Measurements from ENCODE around the gene NLRP5. TPM values are rescaled to one million over a fixed set of nuclear protein-coding genes. Genes with fewer than 3 reads are reported as not detected.
"Not testable (repeated sequence)": the region's sequence is repeated elsewhere in the genome, so short reads cannot be mapped to it uniquely, and the experiment has no call there.

The NLRP5 gene
- total RNA-seq (2014; rRNA removed; shearing (Covaris generic)): not detected in 2 replicates

DNA sequence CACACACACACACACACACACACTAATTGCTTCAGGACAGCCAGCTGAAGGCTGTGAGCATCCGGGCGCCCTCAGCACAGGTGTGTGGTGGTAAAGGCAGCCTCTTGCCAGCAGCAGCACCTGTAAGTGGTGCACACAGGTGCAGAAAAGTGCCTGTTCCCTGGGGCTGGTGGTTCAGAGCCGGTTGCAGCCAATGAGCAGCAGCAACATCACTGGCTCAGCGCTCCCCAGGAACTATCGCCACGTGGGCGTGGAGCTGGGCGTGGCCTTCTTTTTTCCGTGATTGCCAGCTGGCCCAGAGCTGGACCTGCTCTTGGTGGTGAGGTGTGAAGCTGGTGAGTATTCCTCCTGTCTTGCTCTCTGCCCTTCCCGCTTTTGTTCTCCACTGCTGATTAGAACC, at the start of gene NLRP5:
NLRP5 (plus strand) TSS at position 289 of the 400 bp plus-strand sequence.
- no peak for DNase-seq (ENCODE audit: low spot score)
- in situ Hi-C loops (cut with HindIII; ENCODE audit: low sequenced_read_pairs): no loop called here

DNA sequence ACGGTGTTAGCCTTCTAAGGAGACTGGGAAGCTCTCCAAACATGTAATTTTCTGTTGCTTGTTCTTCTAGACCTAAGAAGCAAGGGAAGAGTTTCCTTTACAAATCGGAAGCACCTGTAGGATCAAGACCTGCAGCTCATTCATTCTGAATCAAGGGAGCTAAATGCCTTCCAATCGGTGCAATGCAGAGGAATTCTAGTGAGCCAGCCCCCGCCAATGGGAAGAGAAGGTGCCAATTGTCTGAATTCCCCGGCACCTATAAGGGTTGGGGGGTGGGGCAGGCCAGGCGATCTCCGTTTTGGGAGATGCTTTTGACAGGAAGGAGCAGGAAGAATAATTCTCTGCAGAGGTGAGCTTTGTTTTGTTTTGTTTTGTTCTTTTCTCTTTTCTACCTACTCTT, 47.4 kb upstream of the NLRP5 start:
- in situ Hi-C loops (cut with HindIII; ENCODE audit: low sequenced_read_pairs): no loop called here
- DNase-seq (ENCODE audit: low spot score): no peak

DNA sequence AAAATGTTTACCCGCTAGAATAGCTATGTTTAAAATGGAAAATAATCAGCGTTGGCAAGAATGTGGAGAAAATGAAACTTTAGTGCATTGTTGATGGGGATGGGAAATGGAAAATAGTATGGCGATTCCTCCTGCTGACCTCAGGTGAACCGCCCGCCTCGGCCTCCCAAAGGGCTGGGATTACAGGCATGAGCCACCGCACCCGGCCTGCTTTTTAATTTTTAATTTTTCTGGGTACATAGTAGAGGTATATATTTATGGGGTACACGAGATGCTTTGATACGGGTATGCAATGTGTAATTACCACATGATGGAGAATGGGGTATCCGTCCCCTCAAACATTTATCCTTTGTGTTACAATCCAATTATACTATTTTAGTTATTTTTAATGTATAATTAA, 46.3 kb upstream of the NLRP5 start:
- no peak for DNase-seq (ENCODE audit: low spot score)
- in situ Hi-C loops (cut with HindIII; ENCODE audit: low sequenced_read_pairs): no loop called here

DNA sequence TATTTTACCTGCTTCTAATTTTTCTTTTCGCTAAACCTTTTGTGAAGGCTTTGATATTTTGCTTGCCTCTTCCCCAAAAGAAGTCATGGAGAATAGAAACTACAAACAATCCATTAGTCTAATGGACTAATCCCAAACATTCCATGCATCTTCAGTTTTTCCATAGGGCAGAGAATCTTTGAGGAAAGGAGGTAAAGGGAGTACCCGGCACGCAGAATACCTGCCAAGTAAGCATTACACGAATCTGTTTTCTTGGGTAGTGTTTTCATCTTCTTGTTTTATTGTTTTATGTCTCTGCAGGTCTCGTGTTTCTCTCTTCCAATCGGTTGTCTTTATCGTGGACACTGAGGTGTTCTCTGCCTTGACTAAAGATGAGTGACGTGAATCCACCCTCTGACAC, 39.0 kb upstream of the NLRP5 start, which contains the start of gene NLRP8:
NLRP8 (plus strand) TSS at position 301 of the 400 bp plus-strand sequence.
- in situ Hi-C loops (cut with HindIII; ENCODE audit: low sequenced_read_pairs): no loop called here
- DNase-seq (ENCODE audit: low spot score): no peak

DNA sequence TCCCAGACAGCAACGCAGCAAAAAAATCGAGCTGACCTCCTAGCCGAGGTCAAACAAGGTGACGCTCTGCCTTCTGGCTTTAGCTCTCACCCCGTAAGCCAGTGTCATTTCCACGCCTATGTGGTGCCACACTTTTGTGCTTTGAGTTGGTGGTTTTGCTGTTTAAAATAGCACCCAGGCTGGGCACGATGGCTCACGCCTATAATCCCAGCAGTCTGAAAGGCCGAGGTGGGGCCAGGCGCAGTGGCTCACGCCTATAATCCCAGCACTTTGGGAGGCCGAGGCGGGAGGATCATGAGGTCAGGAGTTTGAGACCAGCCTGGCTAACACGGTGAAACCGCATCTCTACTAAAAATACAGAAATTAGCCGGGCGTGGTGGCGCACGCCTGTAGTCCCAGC, 36.0 kb upstream of the NLRP5 start:
- DNase-seq (ENCODE audit: low spot score); in situ Hi-C loops (cut with HindIII; ENCODE audit: low sequenced_read_pairs): not testable (repeated sequence)

DNA sequence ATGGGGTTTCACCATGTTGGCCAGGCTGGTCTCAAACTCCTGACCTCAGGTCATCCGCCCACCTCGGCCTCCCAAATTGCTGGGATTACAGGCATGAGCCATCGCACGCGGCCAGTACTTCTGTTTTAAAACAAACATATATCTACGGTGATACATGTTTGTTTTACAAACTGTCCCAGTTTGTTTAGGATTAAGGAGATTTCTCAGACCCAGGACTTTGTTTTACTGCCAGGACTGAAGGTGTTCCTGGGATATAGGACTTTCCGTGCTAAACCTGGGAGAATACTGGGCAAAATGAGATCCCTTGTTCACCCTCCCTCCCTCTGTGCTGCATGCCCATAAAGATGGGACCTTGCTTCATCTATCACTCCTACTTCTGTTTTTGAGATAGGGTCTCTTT, 30.1 kb upstream of the NLRP5 start:
- in situ Hi-C loops (cut with HindIII; ENCODE audit: low sequenced_read_pairs): no loop called here
- DNase-seq (ENCODE audit: low spot score): no peak

DNA sequence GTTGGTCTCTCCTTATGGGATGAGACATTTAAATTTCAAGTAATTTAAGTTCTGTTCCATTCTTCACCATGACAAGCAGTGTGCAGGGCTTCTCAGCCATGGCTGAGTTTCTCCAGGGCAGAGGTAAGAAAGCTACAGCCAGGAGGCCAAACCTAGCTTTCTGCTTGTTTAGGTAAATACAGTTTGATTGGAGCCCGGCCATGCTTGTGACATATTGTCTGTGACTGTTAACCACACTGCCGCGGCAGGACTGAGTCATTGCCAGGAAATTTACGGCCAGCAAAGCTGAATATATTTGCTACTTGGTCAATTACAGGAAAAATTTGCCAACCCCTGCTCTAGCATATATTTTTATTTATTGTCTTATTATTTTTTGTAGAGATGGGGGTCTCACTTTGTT, 28.2 kb upstream of the NLRP5 start:
- in situ Hi-C loops (cut with HindIII; ENCODE audit: low sequenced_read_pairs): no loop called here
- DNase-seq (ENCODE audit: low spot score): no peak

DNA sequence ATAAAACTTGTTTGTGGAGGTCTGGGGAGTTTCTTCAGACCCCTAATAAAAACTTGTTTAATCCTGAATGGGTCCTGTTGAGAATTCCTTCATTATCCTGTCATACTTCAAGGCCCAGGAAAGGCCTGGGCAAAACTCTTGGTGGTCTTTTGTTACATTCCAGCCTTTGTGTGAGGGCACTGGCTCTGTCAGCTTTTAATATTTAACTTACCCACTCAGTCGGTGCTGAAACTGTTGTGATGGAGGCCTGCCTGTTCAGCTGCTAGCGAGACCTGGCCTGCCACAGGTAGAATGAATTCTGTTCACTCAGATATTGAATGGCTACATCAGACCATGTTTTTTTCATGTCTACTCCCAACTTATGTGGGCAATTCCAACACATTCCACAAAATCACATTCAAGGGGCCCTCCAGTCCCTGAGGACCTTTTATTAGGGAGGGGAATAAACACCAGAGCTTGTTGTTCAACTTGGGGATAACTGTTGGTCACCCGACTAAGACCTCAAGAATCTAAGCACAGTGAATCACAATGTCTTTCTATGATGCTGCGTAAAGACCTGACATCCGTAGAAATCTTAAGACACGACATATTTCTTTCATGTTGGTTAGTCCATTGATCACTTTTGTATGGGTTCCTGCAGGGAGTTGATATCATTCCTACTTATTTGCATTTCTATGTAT, 26.4 kb upstream of the NLRP5 start:
- in situ Hi-C loops (cut with HindIII; ENCODE audit: low sequenced_read_pairs): no loop called here
- no peak for DNase-seq (ENCODE audit: low spot score)

DNA sequence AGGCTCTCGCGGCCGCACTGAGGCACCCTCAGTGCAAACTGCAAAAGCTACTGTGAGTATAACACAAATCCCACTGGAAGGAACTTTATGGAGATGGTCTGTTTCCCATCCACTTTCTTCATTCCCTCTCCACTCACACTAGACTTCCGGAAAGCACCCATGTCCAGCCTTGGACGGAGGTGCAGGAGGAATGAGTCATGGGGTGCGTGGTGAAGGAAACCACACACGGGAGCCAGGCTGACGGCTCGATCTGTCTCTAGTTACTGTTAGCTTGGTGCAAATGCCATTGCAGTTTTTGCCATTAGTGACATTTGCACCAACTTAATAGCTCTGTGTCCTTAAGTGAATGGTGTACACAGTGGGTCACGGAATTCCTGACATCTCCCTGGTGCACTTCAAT, 24.4 kb upstream of the NLRP5 start:
- in situ Hi-C loops (cut with HindIII; ENCODE audit: low sequenced_read_pairs): no loop called here
- no peak for DNase-seq (ENCODE audit: low spot score)

DNA sequence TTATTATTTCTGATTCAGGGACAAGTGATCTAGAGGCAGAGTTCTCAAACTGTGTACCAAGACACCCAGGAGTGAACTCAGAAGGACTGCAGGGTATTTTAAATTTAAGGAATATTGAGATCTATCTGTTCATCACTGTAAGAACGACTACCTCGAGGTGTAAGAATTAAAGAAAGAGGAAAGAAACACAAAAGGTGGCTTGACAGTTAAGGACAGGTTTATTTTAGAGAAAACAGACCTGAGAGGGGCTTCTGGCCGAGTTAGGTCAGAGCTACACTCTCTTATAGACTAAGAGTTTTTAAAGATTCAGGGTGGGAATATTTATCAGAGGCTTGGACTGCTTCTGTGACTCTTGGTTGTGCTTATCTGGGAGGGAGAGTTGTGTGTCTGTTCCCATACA, 12.6 kb upstream of the NLRP5 start:
- in situ Hi-C loops (cut with HindIII; ENCODE audit: low sequenced_read_pairs): no loop called here
- DNase-seq (ENCODE audit: low spot score): no peak

DNA sequence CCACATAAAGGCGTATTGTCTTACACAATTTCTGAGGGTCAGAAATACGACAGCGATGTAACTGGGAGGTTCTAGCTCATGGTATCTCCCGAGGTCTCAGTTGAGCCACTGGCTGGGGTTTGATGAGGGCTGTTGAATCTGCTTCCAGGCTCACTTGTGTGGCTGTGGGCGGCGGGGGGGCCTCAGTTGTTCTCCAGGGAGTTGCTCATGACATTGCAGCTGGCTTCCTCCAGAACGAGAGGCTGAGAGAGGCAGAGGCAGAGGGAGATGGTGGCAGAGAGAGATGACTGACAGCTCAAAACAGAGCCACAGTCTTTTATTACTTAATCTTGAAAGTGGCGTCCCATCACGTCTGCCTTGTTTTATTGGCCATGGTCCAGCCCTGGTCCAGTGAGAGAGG, 6.2 kb upstream of the NLRP5 start:
- DNase-seq (ENCODE audit: low spot score): no peak
- in situ Hi-C loops (cut with HindIII; ENCODE audit: low sequenced_read_pairs): no loop called here

DNA sequence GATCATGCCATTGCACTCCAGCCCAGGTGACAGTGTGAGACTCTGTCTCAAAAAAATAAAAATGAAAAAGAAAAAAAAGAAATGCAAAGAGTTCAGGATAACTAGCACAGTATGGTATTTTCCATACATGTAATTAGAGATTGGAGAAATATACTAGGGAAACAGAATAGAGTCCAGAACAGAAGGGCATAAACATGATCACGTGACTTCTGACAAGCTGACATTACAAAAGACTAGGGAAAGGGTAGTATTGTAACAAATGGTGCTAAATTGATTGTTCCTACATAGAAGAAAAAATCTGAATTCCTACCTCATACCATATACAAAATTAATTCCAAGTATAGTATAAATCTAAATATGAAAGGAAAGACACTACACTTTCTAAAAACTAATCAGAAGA, 1.3 kb upstream of the NLRP5 start:
- in situ Hi-C loops (cut with HindIII; ENCODE audit: low sequenced_read_pairs): no loop called here
- no peak for DNase-seq (ENCODE audit: low spot score)

DNA sequence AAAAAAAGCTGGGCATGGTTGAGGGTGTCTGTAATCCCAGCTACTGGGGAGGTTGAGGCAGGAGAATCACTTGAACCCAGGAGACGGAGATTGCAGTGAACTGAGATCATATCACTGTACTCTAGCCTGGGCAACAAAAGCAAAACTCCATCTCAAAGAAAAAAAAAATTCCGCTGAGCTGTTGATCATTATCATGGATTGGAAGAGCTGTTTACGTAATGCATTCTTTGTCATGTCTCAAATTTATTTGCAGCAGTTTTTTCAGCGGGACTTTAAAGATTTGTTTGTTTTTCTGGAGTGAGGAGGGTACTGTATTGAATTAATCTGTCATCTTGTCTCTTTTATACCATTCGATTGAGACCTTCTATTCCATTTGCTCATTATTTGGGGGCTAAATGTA, 4.3 kb downstream of the NLRP5 start:
- in situ Hi-C loops (cut with HindIII; ENCODE audit: low sequenced_read_pairs): no loop called here
- no peak for DNase-seq (ENCODE audit: low spot score)

DNA sequence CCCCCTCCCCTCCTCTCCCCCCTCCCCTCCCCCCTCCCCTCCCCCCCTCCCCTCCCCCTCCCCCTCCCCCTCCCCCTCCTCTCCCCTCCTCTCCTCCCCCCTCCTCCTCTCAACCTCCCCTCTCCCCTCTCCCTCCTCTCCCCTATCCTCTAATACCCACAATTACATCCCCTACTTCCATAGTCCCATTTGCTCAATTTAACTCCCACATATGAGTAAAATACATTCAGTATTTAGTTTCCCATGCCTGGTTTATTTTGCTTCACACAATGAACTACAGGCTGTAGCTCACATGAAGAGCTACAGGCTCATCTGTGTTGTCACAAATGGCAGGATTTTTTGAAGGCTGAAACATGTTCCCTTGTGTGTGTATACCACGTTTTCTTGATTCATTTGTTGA, 6.9 kb downstream of the NLRP5 start:
- no peak for DNase-seq (ENCODE audit: low spot score)
- in situ Hi-C loops (cut with HindIII; ENCODE audit: low sequenced_read_pairs): no loop called here

DNA sequence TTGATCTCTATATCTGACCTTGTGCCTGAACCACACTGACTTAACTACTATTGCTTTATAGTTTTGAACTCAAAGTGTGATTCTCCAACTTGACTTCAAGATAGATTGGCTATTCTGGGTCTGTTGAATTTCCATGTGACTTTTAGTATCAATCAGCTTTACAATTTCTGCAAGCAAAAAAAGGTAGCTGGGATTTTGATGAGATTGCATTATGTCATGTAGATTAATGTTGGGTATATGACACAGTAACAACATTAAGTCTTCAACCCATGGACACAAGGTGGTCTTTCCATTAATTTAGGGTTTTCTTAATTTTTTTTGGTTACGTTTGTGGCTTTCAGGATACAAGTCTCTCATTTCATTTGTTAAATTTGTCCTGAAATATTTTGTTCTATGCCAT, 28.2 kb downstream of the NLRP5 start:
- in situ Hi-C loops (cut with HindIII; ENCODE audit: low sequenced_read_pairs): no loop called here
- no peak for DNase-seq (ENCODE audit: low spot score)

DNA sequence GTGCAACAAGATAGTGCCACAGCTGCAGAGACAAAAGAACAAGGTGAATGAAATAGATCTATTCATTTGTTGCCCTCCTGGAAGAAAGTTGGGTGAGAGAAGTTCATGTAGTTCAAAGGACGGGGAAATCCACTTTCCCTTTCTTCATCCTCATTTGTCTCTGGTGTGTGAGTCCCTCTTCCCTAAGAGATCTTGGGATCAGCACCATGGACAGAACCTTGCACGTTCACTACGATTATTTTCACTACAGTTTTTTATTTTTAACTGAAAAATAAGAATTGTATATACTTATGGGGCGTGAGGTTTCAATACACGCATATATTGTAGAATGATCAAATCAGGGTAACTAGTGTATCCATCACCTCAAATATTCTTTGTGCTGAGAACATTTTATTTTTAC, 29.2 kb downstream of the NLRP5 start:
- in situ Hi-C loops (cut with HindIII; ENCODE audit: low sequenced_read_pairs): no loop called here

DNA sequence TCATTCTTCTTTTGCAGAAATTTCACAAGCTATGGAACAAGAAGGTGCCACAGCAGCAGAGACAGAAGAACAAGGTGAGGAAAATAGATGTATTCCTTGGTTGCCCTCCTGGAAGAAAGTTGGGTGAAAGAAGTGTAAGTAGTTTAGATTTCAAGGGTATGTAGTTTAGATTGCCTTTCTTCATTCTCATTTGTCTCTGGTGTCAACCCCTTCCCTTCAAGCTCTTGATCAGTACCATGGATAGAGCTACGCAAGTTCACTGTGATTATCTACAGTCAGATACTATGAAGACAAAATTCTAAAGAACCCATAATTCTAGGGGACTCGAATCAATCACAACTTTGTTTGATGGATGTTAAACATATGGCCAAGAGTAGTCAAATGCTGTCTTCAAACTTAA, 32.8 kb downstream of the NLRP5 start:
- DNase-seq (ENCODE audit: low spot score); in situ Hi-C loops (cut with HindIII; ENCODE audit: low sequenced_read_pairs): not testable (repeated sequence)

More for the DNA sequence above, 29.2 kb downstream of the NLRP5 start:
- no peak for DNase-seq (ENCODE audit: low spot score)

DNA sequence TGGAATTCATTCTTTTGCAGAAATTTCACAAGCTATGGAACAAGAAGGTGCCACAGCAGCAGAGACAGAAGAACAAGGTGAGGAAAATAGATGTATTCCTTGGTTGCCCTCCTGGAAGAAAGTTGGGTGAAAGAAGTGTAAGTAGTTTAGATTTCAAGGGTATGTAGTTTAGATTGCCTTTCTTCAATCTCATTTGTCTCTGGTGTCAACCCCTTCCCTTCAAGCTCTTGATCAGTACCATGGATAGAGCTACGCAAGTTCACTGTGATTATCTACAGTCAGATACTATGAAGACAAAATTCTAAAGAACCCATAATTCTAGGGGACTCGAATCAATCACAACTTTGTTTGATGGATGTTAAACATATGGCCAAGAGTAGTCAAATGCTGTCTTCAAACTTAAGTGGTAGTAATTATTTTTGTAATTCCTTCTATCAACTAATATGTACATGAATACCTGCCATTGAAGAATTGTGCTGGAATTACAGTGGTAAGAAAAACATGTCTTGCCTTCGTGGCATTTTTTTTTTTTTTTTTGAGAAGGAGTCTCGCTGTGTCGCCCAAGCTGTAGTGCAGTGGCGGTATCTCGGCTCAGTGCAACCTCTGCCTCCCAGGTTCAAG, 33.9 kb downstream of the NLRP5 start:
- DNase-seq (ENCODE audit: low spot score); in situ Hi-C loops (cut with HindIII; ENCODE audit: low sequenced_read_pairs): not testable (repeated sequence)

DNA sequence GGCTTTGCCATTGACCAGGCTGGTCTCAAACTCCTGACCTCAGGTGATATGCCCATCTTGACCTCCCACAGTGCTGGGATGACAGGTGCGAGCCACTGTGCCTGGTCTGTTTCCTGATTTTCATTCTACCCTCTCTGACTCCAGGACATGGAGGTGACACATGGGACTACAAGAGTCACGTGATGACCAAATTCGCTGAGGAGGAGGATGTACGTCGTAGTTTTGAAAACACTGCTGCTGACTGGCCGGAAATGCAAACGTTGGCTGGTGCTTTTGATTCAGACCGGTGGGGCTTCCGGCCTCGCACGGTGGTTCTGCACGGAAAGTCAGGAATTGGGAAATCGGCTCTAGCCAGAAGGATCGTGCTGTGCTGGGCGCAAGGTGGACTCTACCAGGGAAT, 40.2 kb downstream of the NLRP5 start:
- no peak for DNase-seq (ENCODE audit: low spot score)
- in situ Hi-C loops (cut with HindIII; ENCODE audit: low sequenced_read_pairs): no loop called here

DNA sequence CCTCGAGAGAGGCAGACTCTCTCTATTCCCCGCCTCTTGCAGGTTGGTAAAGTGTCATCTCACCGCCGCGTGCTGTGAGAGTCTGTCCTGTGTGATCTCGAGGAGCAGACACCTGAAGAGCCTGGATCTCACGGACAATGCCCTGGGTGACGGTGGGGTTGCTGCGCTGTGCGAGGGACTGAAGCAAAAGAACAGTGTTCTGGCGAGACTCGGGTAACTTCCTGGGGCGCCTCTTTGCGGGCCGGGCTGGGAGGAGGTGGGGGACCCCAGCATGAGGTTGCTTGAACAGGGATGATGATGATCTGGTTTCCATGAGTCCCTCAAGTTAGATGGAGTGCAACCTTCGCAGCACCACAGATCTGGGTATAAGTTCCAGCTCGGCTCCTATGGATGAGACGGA, 67.0 kb downstream of the NLRP5 start:
- no peak for DNase-seq (ENCODE audit: low spot score)
- in situ Hi-C loops (cut with HindIII; ENCODE audit: low sequenced_read_pairs): loop anchor here (25.0 kb wide), 1 partner anchor 284 kb away; no protein-coding TSS in a partner anchor
